ENCODE data around the gene SLC38A3.
"Not testable (repeated sequence)": the region's sequence is repeated elsewhere in the genome, so short reads cannot be mapped to it uniquely, and the experiment has no call there.

SLC38A3 gene

DNA sequence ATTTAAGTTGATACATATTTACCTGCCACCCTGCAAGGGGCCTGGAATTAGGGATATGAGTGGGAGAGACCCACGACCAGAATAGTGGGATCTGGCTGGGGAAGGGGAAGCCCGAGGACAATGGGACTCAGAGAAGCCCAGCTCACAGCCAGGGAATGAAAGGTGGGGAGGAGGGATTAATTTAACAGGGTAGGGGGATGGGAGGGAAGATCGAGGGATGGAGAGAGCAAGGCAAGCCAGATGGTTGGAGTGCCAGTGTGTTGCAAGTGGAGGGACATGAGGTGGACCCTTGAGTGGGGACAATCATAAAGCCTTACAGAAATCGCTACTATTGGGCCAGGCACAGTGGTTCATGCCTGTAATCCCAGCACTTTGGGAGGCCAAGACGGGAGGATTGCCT, 26.5 kb downstream of the SLC38A3 start:
- no peak for DNase-seq (ENCODE audit: low spot score)

DNA sequence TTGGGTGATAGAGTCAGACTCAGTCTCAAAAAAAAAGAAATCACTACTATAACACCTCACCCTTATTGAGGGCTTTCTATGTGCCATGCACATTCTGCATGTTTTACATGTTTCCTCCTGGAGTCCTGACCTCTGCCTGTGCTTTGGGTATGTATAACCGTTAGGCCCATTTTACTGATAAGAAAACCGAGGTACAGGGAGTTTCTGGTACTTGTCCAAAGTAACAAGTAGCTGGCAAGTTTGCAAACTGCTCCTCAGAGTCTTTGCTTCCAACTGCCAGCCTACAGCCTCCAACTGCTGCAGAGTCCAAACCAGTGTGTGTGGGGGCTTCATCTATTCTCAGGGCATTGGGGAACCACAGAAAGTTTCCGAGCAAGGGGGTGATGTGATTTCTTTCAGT, 27.2 kb downstream of the SLC38A3 start:
- DNase-seq (ENCODE audit: low spot score), result no peak

DNA sequence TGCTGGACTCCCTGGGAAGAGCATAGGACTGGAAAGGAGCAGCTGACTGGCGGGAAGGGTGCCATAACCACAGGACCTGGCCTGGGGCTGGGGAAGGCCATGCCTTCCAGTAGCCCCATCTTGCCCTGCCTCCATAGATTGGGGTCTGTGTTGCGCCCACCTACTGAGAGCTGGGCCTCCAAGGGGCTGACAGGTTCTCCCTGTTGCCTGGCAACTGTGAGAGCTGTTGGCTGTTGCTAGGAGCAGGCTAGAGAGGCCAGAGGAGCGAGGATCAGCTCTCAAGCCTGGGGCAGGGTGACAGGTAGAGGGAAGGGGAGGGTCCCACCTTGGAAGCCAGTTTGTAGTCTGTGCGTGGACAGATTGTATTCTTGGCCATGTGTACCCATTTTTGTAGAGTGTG, 28.1 kb downstream of the SLC38A3 start:
- DNase-seq (ENCODE audit: low spot score), result no peak

DNA sequence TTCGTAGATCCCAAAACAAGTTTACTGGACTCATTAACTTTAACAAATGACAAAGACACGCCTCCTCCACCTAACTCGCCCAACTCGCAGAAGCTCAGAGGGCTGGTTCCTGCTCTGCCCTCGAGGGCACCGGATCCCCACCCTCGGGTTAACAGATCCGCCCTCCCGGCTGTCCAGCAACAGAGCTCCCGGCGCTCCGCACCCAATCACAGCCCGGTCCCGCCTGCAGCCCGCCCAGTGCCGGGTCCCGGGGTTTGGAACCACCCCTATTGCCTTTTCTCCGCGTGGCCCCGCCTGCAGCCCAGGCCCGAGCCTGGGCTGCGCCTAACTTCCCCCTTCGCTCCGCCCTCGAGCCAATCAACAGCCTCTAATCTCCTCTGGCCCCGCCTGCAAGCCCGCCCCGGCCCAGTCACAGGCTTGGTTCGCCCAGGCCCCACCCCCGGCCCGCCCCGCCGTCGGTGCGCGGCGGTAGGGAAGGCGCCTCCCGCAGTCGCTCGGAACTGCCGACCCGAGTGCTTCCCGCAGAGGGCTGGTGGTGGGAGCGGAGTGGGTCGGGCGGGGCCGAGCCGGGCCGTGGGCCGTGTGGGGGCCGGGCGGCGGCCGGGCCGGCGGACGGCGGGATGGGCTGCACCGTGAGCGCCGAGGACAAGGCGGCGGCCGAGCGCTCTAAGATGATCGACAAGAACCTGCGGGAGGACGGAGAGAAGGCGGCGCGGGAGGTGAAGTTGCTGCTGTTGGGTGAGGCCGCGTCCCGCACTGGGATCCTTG, 30.8 kb downstream of the SLC38A3 start, which contains the start of gene GNAI2:
TSS of gene GNAI2 (plus strand) at position 489 of the 768 bp plus-strand sequence. CDS start at position 621, 132 bp downstream.
- DNase-seq (ENCODE audit: low spot score), result peak; percentile 98

DNA sequence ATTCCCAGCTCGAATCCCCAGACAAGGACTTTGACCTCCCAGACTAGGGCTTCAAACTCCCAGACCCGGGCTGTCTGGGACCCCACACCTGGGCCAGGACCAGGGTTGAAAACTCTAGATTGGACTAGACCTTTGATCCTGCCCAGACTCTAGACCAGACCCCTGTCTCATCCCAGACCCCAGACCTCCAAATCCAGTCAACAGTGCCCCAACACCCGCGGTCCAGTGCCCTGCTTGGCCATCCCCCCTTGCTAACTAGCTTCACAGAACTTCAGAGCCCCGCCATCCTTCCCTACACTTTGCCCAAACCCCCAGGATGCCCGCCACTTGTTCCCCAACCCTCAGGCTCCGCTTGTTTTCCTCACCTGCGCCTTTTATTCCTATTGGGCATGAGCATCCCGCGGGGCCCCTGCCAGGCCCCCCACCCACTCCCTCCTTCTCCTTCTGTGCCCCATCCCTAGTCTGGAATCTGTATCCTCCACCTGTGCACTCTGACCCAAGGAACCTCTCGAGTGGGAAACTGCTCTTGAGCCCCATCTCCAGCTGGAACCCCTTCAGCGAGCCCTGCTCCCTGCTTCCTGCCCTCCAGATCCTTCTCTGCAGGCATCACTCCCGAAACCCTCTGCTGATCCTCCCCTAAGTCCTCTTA, 31.5 kb downstream of the SLC38A3 start:
- no peak for DNase-seq (ENCODE audit: low spot score)

DNA sequence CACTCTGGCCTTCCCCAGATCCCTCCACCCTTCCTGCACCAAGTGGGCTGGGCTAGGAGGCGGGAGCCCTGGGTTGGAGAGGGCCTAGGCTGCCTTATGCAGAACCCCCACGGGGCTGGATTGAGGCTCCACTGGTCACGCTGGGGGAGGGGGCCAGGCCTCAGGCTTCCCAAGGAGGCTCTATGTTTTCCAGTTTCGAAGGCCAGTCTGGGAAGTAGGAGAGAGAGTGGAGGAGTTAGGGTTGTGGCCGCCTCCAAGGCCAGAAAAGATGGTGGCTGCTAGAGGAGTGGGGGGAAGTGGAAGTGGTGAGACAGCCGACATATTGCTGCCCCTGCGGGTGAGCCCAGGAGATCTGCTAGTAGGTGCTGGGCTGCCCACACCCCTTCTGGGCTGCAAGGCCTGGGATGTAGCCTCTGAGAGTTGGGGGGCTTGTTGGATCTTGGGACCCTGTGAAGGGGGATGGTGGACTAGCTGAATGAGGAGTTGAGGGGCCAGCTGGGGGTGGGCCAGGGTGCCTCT, 32.1 kb downstream of the SLC38A3 start:
- DNase-seq (ENCODE audit: low spot score), result peak; percentile 55

DNA sequence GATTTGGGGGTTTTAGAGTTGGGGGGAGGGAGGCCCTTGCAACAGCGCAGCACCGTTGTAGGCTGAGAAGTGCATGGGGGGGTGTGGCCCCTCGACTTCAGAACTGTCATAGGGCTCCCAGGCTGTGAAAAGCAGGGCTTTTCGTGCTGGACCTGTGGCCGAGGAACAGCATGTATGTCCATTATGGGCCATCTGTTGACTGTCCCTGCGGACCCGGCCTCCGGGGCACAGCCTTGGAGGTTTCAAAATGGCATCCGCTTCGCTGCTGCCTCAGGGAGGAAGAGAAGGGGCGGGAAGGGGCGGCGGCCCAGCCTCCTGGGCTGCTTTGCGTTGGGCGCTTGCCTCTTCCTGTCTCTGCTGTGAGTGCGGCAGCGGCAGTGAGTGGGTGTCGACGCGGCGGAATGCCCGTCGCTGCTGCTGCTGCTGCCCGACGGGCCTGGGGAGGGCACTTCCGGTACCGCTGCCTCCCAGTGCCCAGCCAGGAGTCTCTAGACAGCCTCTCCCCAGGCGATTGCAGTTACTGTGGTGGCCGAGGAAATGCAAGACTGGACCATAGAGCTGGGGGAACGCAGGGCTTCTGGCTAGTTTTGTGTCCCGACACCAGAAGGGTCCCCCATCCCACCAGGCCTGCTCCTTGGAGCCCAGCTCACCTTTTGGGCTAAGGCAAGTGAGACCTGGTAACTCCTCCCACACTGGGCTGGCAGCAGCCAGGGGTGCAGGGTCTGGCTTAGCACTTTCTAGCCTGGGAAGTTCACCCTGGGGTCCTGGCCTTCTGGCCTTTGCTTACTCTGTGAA, 32.9 kb downstream of the SLC38A3 start:
- peak; percentile 89 for DNase-seq (ENCODE audit: low spot score)

DNA sequence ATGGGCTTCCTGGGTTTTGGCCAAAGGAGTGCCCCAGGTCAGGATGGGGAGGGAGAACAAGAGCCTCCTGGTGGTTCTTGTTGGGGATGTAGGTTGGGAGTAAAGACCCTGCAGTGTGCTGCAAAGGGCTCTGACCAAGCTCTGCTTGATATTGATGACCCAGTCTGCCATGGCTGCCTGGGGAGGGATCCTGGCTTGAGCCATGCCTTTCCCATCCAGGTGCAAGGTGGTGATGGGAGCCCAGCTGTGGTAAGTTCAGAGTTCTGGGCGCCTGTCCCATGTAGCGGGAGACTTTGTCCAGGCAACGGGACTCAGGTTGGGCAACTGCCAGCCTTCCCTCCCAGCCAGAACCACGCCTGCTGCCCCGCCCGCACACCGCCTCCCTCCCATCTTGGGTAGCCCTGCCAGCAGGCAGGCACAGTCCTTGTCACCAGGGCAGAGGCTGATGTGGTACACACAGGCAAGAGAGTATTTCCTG, 33.5 kb downstream of the SLC38A3 start:
- no peak for DNase-seq (ENCODE audit: low spot score)

DNA sequence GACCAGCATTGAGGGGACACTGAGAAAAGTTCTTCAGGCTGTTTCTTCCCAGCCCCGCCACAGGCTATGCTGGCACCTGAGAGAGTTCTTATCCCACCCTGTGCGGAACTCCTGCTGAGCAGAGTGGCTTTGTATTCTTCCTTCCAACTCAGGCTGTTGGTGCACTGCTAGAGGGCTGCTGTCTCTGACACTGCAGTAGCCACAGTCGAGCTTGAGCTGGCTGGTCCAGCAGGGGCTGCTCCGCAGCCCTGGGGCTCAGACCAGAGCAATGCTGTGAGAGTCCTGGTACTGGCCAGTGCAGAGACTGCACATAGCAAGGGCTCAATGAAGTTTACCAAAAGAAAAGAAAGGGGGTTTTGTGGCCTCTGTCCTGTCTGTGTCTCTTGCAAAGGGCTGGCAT, 34.6 kb downstream of the SLC38A3 start:
- DNase-seq (ENCODE audit: low spot score), result no peak

DNA sequence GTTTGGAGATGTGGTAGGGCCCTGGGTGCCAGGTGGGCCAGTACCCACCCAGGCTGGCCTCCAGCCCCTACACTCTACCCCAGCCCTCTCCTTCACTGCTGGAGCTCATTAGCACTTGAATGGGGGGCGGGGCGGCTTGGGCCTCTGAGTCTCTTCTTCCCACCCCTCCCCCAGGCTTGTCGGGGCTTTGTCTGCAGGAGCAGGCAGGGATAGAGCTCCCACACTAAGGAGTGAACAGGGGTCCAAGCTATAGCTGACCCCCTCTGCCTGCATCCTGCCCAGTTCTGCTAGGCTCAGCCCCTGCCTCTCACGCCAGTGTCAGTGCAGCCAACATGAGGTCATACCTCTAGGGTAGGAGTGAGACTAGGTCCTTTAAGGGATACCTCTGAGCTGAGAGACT, 36.1 kb downstream of the SLC38A3 start:
- DNase-seq (ENCODE audit: low spot score), result no peak

DNA sequence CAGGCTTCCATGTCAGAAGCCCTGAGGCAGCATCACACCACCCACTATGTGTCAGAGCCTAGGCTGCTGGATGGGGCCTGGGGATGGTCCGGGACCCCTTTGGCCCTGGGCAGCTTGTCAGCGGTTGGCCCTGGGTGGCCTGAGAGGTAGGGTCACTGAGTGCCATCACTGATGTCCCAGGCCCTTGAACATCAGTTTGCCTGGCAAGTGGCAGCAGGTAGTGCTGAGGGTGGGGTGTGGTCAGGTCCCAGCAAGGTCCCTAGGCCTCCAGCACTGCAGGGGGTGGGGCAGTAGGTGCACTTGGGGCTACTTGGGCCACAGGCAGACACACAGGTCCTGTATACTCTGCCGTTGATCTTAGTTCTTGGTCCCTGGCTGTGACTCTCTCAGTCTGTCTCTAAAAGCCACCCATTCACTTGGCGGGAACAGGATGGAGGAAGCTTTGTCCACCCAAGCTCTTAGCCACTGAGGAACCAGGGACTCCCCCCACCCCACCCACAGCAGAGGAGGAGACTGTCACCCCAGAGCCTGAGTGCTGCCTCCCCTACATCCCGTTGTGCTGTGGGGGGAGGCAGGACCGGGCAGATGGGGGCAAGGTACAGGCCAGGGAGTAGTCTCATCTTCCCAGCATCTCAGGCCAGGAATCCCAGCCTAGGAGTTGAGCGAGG, 36.8 kb downstream of the SLC38A3 start:
- no peak for DNase-seq (ENCODE audit: low spot score)

DNA sequence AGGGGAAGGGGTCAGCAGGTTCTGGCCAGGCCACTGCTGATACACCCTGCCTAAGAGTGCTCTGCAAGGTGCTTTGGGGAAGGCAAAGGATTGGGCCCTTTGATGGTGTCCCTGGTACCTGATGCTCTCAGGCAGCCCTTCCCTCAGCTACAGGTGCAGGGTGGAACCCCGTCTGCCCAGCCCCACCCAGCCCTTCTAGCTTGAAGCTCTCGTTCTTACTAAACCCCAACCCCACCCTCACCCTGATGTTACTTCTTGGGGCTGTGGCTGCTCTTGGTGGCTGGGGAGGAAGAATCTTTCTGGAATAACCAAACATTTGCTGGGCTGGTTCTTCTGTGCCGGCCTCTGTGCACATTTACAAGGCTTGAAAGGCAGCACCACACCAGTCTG, 37.3 kb downstream of the SLC38A3 start:
- no peak for DNase-seq (ENCODE audit: low spot score)

DNA sequence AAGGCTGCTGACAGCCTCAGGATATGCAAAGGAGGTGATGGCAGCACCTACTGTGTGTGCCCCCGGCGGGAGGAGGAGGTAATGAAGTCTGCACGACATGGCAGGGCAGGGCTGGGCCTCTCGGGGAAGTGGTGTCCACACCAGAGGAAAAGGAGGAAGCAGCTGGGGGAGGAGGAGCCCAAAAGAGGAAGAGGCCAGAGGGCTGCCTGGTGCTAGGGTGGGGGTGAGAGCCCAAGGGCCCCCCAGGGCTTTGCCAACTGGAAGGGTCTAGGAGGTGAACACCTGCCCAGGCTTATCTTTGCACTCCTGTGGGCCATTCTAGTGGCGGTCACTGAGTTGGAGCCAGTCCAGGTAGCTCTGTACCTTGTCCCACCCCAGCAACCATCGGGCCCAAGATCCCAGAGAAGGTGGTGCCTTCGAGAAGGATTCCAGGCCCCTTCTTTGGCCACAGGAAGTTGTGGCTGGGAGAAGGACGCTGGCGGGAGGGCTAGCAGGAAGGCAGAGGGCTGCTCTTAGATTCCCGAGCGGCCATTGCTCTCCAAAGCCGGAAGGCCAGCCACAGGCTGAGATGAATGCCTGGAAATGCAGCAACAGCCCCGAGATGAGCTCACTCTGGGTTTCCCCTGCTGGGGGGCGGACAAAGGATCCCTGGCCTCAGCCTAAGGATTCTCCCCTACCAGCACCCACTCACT, 37.9 kb downstream of the SLC38A3 start:
- peak; percentile 39 for DNase-seq (ENCODE audit: low spot score)

DNA sequence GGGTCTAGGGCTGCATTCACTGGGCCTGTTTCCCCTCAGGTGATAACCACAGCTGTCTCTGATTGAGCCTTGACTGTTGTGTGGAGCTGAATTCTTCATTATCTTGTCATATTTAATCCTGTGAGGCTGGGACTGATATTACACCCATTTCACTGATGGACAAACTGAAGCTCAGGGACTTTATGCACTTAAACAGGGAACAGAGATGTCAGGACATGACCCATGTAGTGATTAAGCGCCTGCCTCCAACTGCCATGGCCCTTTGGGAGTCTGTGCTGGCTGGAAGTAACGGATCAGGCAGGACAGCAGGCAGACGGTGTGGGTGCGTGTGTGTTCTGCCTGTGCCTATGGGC, 38.4 kb downstream of the SLC38A3 start:
- DNase-seq (ENCODE audit: low spot score), result no peak

DNA sequence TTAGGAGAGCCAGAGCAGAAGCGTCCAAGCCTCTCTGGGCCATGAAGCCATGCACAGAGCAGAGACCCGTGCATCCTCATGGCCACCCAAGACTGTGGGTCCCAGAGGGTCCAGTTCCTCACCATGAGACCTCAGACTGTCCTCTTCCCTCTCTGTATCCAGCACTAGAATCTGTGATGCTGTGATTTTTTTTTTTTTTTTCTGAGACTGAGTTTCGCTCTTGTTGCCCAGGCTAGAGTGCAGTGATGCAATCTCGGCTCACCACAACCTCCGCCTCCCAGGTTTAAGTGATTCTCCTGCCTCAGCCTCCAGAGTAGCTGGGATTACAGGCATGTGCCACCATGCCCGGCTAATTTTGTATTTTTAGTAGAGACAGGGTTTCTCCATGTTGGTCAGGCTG, 39.7 kb downstream of the SLC38A3 start:
- not testable (repeated sequence) for DNase-seq (ENCODE audit: low spot score)

DNA sequence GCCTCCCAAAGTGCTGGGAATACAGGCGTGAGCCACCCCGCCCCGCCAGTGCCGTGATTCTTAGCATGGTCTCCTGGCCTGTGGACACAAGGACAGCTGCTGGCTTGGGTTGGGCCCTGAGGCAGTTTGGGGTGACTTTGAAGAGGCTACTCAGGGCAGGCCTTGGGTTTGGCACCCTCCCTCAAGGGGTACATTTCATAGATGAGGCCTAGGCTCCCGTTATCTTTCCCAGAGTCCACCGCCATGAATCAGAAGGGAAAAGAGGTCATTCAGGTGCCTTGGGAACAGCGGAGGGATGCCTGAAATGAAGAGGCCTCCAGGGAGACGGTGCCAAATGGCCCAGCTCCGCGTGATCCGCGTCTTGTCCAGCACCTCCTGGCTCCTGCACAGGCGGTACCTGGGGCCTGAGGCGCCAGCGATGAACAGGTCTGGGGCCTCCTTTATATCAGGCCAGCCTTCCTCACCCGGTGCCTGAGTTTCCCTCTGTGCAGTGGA, 40.2 kb downstream of the SLC38A3 start:
- no peak for DNase-seq (ENCODE audit: low spot score)

DNA sequence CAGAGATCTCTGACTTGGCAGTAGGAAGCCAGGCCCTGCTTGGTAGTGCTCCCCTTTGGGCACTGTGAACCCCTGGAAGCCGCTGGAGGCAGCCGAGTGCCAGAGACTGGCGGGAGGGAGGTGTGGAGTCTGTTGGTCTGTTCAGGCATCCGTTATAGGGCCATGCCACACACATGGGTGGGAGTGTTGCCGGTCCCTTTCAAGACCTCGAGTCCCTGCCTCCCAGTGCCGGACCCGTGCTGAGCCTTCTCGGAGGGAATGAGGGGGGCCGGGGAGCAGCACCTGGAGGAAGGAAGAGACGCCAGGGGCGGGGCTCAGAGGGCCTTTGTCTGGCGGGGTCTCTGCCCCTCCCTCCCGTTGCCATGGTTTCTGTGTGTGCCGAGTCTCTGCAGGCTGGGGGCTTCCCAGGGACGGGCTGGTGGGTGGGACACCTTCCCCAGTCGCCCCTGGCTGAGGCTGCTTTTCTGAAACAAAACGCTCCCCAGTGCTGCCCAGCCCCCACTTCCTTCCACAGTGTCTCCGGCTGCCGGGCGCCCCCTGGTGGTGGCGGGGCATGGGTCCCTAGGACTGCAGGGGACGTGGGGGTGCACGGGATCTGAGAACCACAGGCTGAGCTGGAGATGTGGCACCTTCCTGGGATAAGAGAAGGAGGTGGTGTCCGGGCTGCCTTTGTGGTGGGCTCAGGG, 40.9 kb downstream of the SLC38A3 start:
- DNase-seq (ENCODE audit: low spot score), result peak; percentile 83

DNA sequence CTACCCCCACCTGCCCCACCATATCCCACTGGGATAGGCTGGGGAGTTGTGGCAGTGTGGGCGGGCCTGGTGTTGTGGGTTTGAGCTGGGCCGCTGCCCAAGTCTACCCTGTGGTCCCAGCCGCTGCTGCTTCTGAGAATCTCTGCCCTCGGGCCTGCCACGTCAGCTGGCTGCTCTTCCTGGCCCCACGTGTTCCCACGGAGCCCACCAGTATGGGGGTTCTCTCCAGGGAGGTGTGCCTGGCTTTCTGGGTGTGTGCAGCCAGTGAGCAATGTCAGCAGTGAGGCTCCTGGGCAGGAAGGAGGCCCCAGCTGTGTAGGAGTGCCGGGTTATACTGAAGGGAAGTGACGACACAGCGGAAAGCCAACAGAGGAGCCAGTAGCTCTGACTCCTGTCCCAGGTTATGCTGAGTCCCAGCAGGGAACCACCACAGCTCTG, 41.5 kb downstream of the SLC38A3 start:
- DNase-seq (ENCODE audit: low spot score), result no peak

DNA sequence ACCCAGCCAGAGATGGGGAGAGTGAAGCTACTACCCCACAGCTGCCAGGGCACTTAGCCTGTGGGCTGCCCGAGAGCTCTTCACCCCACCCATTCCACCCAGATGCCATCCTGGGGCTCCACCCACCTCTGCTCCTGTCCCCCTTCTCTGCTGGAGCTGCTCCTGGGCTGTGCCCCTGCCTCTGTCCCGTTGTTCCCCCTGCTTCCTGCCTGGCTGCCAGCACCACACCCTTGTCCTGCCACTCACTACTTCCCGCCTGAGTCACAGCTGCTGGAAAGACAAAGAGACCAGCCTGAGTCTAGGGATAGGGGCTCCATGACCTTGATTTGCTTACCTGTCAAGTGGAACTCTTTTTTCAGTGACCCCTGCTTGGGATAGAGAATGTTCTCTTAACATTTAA, 43.3 kb downstream of the SLC38A3 start:
- no peak for DNase-seq (ENCODE audit: low spot score)

DNA sequence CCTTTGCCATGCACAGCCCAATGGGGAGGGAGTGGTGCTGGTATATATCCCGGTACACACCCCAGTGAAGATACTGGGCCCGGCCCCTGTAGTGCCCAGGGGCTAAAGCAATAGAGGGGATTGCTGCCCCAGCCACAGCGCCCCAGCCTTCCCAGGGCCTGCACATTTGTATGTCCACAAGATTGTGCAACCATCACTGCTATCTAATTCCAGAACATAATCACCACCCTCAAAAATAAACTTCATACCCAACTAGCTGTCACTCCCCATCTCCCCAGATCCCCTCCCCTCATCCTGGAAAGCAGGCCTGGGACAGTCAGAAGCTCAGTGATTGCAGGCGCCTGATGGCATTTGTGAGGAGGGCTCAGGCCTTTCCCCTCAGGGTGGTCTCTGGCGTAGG, 44.4 kb downstream of the SLC38A3 start:
- DNase-seq (ENCODE audit: low spot score), result no peak

DNA sequence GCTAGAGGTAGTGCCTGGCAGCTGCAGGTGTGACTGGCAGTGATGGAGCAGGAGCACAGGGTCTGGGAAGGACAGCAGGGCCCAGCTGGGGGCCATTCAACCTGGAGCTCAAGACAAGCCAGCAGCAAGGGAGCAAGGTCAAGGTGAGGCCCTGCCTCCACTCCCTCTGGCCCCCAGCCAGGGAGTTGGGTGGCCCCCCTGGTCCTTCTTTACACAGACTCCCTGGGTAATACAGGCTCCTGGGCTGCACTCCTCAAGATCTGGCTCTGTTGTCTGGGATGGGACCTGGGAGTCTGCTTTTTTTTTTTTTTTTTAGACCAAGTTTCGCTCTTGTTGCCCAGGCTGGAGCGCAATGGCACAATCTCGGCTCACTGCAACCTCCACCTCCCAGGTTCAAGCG, 45.4 kb downstream of the SLC38A3 start:
- no peak for DNase-seq (ENCODE audit: low spot score)
